Skeletal muscle tissue (tissue), 4 donors: ENCODE measurements around the gene BTN1A1. TPM values are rescaled to one million over a fixed set of nuclear protein-coding genes. Genes with fewer than 3 reads are reported as not detected.
"Not testable (repeated sequence)": the region's sequence is repeated elsewhere in the genome, so short reads cannot be mapped to it uniquely, and the experiment has no call there.

Experiments
- H3K27ac ChIP-seq: one replicate; pipeline ENCODE4 v1.7.0; 2013; ENCODE audit warnings: mild to moderate bottlenecking, low read depth, low read length, inconsistent platforms
- H3K27me3 ChIP-seq, 3 donors: one replicate each; pipeline ENCODE4 v1.7.0; 2013; ENCODE audit warnings: low read length in 3 of 3; ENCODE audit not compliant: control insufficient read depth in 3 of 3, insufficient read depth in 3 of 3
- H3K36me3 ChIP-seq, 3 donors: one replicate each; pipeline ENCODE4 v1.7.0; 2013; ENCODE audit warnings: low read length in 3 of 3; ENCODE audit not compliant: control insufficient read depth in 3 of 3, insufficient read depth in 3 of 3
- H3K4me1 ChIP-seq, 3 donors: one replicate each; pipeline ENCODE4 v1.7.0; 2013; ENCODE audit warnings: low read length in 3 of 3, mild to moderate bottlenecking in 3 of 3; ENCODE audit not compliant: control insufficient read depth in 3 of 3, insufficient read depth in 3 of 3
- H3K4me3 ChIP-seq, 3 donors: one replicate each; pipeline ENCODE4 v1.7.0; 2013; ENCODE audit warnings: low read length in 3 of 3
- H3K9ac ChIP-seq, 3 donors: one replicate each; pipeline ENCODE4 v1.7.0; 2013; ENCODE audit warnings: low read length in 3 of 3, mild to moderate bottlenecking in 3 of 3, moderate library complexity in 2 of 3, low read depth in 1 of 3
- H3K9me3 ChIP-seq, 3 donors: one replicate each; pipeline ENCODE4 v1.7.0; 2013; ENCODE audit warnings: low read length in 3 of 3; ENCODE audit not compliant: control insufficient read depth in 3 of 3
- total RNA-seq: library from RNA; depleted of rRNA; stranded (reverse); fragments of >200 nt; gene quantifications from one replicate; pipeline ENCODE4 v1.2.3, GENCODE V29; 2014
- donor health status: Osteomylitis.

The BTN1A1 gene
- total RNA-seq, 1 donor from 2014 or later = not detected

GRCh38 chr6:26502626-26503025 lies 2.5 kb downstream of the BTN1A1 start:
- Histone ChIP-seq H3K9ac (no peak overlapping the region), H3K4me3 (no peak overlapping the region), H3K36me3 (no peaks in the 10 kb centered on the region), H3K9me3 (no peaks in the 10 kb centered on the region), H3K4me1 (peaks cover 3 to 7% (median 6%) of the 10 kb centered on the region in 3 donors), H3K27me3 (peaks cover 17 to 23% (median 17%) of the 10 kb centered on the region in 3 donors), H3K27ac (no peak overlapping the region)

GRCh38 chr6:26507658-26508057 lies 7.6 kb downstream of the BTN1A1 start:
- H3K27me3 ChIP-seq = peaks cover 3% of the 10 kb centered on the region in 3 donors
- H3K27ac ChIP-seq = no peak overlapping the region
- no peaks in the 10 kb centered on the region for H3K36me3 ChIP-seq
- H3K4me1 ChIP-seq = no peaks in the 10 kb centered on the region
- H3K9me3 ChIP-seq = no peaks in the 10 kb centered on the region
- H3K4me3 ChIP-seq = no peak overlapping the region
- H3K9ac ChIP-seq = no peak overlapping the region

GRCh38 chr6:26511033-26511432 lies 10.9 kb downstream of the BTN1A1 start:
- not testable (repeated sequence) for H3K4me1 ChIP-seq, H3K27me3 ChIP-seq, H3K4me3 ChIP-seq, H3K9ac ChIP-seq, H3K36me3 ChIP-seq, H3K27ac ChIP-seq, H3K9me3 ChIP-seq

GRCh38 chr6:26514984-26515383 lies 14.9 kb downstream of the BTN1A1 start:
- Histone ChIP-seq H3K9me3 (no peaks in the 10 kb centered on the region), H3K4me3 (no peak overlapping the region), H3K9ac (no peak overlapping the region), H3K27me3 (no peaks in the 10 kb centered on the region), H3K27ac (no peak overlapping the region), H3K4me1 (peaks cover 0 to under 1% (median under 1%) of the 10 kb centered on the region in 3 donors), H3K36me3 (no peaks in the 10 kb centered on the region)

GRCh38 chr6:26516481-26517427 lies 16.7 kb downstream of the BTN1A1 start:
- H3K9ac ChIP-seq = no peak overlapping the region
- H3K27me3 ChIP-seq = no peaks in the 10 kb centered on the region
- no peaks in the 10 kb centered on the region for H3K36me3 ChIP-seq
- no peak overlapping the region for H3K27ac ChIP-seq
- H3K4me1 ChIP-seq = peaks cover 4 to 6% (median 6%) of the 10 kb centered on the region in 3 donors
- no peak overlapping the region for H3K4me3 ChIP-seq
- no peaks in the 10 kb centered on the region for H3K9me3 ChIP-seq

- Histone ChIP-seq H3K4me3 (no peak overlapping the region), H3K36me3 (no peaks in the 10 kb centered on the region), H3K4me1 (peaks cover 6 to 13% (median 8%) of the 10 kb centered on the region in 3 donors), H3K9ac (no peak overlapping the region), H3K27ac (no peak overlapping the region), H3K27me3 (no peaks in the 10 kb centered on the region), H3K9me3 (no peaks in the 10 kb centered on the region)
Observed at GRCh38 chr6:26519359-26519758, 19.3 kb downstream of the BTN1A1 start.

- H3K9me3 ChIP-seq = no peaks in the 10 kb centered on the region
- peak overlapping the region; percentile 66 to 88 (median 82) for H3K9ac ChIP-seq
- peaks cover 6 to 17% (median 8%) of the 10 kb centered on the region in 3 donors for H3K4me1 ChIP-seq
- no peaks in the 10 kb centered on the region for H3K36me3 ChIP-seq
- H3K27ac ChIP-seq = peak overlapping the region; percentile 95
- H3K4me3 ChIP-seq = peak overlapping the region; percentile 77 to 92 (median 78)
- no peaks in the 10 kb centered on the region for H3K27me3 ChIP-seq
Observed at GRCh38 chr6:26520237-26520849, 20.2 kb downstream of the BTN1A1 start.

GRCh38 chr6:26520850-26521599 lies 20.9 kb downstream of the BTN1A1 start:
- Histone ChIP-seq H3K36me3 (no peaks in the 10 kb centered on the region), H3K9ac (peak overlapping the region; percentile 77 to 93 (median 92)), H3K9me3 (no peaks in the 10 kb centered on the region), H3K4me3 (peak overlapping the region; percentile 72 to 92 (median 77)), H3K27me3 (no peaks in the 10 kb centered on the region), H3K27ac (peak overlapping the region; percentile 95), H3K4me1 (peaks cover 6 to 17% (median 8%) of the 10 kb centered on the region in 3 donors)

- Histone ChIP-seq H3K9ac (peak overlapping the region; percentile 77 to 93 (median 92)), H3K27ac (peak overlapping the region; percentile 95), H3K4me3 (peak overlapping the region; percentile 72 to 92 (median 77)), H3K36me3 (no peaks in the 10 kb centered on the region), H3K9me3 (no peaks in the 10 kb centered on the region), H3K27me3 (no peaks in the 10 kb centered on the region), H3K4me1 (peaks cover 6 to 17% (median 8%) of the 10 kb centered on the region in 3 donors)
Observed at GRCh38 chr6:26521600-26522391, 21.7 kb downstream of the BTN1A1 start.
